NK-92 treated with Interleukin-12 subunit alpha and Interleukin-12 subunit beta, amount 100 ng/mL, for 24 hours (cell line): ENCODE data around the gene C4orf33.
"Not testable (repeated sequence)": the region's sequence is repeated elsewhere in the genome, so short reads cannot be mapped to it uniquely, and the experiment has no call there.

Source experiments
- DNase-seq: peaks from one replicate; lab custom pipeline; 2025; lab: John Stamatoyannopoulos, UW

The C4orf33 gene

GRCh38 chr4:129095811-129096454 is at the start of gene C4orf33:
C4orf33 (plus strand) TSS chr4:129096152; CDS start chr4:129102611, 6,459 bp downstream.
- peak; percentile 38 for DNase-seq

- DNase-seq = no peak
Measured at GRCh38 chr4:129059028-129059427, 36.9 kb upstream of the C4orf33 start.

GRCh38 chr4:129062580-129062979 is 33.4 kb upstream of the C4orf33 start:
- no peak for DNase-seq

DNA sequence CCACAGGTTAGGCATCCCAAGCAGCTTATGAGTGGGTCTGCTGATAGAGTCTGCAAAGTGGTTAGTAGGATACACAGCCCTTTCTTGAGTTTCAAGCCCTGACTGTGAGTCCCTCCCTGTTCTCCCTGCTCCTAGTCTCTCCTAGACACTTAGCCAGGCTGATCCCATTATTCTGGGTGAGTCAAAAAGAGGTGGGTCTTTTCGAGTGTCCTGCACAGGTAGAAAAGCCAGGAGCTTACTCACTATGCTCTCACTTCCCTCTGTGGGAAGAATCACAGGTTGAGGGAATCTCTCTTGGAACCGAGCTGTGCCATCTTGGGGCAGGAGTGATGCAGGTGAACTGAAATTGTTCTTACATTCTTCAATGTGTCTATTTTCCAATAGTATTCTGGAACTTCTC is 32.3 kb upstream of the C4orf33 start:
- DNase-seq = no peak

DNA sequence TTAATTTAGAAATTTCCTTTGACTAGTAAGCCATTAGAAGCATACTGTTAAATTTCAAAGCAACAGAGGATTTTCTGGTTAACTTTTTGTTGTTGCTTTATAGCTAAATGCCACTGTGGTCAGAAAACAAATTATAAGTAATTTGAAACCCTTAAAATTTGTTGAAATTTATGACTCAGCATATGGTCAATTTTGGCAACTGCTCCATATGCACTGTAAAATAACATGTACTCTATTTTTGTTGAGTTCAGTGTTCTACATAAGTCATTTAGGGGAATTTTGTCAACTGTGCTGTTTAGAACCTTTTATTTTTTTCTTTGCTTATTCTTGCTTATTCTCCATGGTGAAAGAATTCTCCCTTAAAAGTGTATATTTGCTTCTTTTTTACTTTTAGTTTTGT is 31.2 kb upstream of the C4orf33 start:
- DNase-seq = no peak

GRCh38 chr4:129069537-129069936 is 26.4 kb upstream of the C4orf33 start:
- DNase-seq = not testable (repeated sequence)

DNA sequence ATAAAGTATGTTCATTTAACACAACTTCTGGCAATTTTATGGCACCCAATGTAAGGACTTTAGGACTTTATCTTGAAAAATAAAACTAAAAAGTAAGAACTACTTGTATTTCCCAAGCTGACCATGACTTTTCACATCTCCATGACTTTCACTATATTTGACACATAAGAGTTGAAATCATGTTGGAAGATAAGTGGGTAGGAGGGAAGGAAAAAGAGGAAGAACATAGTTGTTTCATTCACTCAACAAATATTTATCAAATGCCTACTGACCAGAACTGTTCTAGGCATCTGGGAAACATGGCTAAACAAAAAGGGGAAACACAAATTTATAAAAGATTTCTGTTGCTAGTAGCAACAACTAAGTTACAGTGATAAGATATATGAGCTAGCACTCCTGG is 18.6 kb upstream of the C4orf33 start:
- no peak for DNase-seq

DNA sequence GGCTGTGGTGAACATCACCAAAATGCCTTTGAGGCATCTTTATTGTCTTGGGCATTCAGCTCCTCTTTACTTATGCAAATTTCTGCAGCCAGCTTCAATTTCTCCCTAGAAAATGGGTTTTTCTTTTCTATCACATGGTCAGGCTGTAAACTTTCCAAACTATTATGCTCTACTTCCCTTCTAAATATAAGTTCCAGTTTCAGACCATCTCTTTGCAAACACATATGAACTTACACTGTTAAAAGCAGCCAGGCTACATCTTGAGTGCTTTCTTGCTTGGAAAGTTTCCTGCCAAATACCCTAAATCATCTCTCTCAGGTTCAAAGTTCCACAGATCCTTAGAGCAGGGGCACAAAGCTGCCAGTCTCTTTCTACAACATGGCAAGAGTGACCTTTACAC is 15.8 kb upstream of the C4orf33 start:
- no peak for DNase-seq

DNA sequence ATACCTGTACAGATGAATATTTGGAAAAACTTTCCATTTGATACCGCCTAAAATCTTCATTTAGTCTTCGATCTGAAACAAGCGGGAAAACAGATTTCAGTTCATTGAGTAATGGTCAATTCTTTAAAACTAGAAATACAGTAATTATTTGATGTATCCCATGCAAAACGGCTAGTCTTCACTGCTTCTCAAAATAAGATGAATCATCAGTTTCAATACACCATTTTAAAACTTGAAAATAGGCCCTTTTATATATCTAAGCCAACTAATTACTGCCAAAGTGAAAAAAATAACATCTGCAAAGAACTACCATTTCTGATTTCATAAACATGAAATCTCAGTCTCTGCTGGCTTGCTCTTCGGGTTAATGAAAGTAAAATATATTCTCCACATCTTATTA is 13.7 kb upstream of the C4orf33 start:
- DNase-seq = no peak

GRCh38 chr4:129085472-129085871 is 10.5 kb upstream of the C4orf33 start:
- DNase-seq = no peak

GRCh38 chr4:129087516-129087915 is 8.4 kb upstream of the C4orf33 start:
- DNase-seq = no peak

DNA sequence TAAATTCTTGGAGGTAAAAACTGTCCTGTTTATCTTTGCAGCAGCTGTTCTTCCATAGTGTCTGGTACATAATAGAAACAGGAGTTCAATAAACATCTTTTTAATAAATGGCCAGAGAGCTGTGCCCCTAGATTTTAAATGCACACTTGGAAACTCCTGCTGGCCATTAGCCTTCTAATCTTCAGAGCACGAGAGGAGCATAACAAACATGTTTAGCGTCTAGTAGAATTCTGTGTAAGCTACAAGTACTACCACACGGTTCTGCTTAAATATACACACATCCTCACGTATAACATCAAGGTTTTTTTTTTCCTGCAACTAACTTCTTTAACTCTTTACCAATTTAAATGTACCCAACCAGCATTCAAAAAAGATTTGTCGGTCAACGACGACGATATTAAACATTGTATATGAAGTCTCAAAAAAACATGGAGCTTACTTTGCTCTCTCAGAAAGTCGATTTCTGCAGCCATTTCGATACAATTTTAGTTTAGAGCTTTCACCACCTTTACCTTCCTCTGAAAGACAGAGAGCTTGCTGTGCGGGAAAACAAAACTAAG is 3.2 kb upstream of the C4orf33 start:
- DNase-seq = no peak

DNA sequence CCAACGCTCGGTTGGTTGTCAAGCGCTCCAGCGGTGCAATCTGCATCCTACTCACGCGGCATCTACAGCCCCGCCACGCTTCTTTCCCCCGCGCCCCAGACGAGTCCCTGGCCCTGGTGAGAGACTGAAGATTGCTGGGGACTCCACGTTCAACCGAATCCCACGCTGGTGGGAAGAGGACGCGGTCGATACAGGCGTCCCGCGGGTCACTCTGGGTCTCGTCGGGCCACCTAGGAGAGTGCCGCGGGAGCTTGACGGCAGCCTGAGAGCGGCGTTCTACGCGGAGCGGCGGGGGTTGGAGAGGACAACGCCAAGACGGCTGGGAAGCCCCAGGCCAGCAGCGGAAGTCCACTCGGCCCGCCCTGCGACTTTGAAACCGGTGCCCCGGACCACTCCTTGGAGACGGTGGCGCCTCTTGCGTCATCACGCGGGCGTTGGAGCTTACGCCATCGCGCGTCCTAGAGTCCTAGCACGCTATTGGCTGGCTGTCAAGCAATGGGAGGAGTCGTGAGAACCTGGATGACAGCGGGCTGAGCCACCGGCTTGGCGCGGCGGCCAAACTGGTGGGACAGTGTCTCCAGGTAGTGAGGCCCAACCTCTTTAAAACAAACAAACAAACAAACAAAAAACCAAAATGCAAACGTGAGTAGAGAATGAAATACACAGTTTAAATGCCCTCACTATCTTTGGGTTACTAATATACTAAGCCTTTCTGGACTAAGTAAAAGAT is 2.6 kb upstream of the C4orf33 start, which contains the start of gene SCLT1:
TSS of gene SCLT1 (minus strand) at position 349 of the 730 bp plus-strand sequence. CDS start 436 bp downstream, outside the sequence.
- DNase-seq = peak; percentile 92

GRCh38 chr4:129094347-129094746 is 1.6 kb upstream of the C4orf33 start:
- DNase-seq = no peak

GRCh38 chr4:129098531-129099001 is 2.6 kb downstream of the C4orf33 start:
- no peak for DNase-seq

- no peak for DNase-seq
Measured at GRCh38 chr4:129109965-129110824, 14.2 kb downstream of the C4orf33 start.

GRCh38 chr4:129110931-129111330 is 15.0 kb downstream of the C4orf33 start:
- no peak for DNase-seq

DNA sequence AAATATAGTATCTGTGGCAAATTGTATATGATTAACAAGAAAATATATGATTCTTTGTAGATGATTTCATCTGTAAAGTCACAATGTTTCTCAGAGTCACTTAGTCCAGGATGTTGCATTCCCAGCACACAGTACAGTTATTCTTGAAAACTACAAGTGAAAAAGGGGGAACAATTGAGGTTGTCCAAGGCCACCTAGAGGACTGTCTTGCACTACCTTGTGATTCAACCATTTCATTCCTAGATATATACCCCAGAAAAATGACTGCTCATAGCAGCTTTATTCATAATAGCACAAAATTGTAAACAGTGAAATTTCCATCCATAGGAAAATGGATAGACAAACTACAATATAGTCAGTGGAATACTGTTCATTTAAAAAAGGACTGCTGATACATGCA is 16.0 kb downstream of the C4orf33 start:
- no peak for DNase-seq

DNA sequence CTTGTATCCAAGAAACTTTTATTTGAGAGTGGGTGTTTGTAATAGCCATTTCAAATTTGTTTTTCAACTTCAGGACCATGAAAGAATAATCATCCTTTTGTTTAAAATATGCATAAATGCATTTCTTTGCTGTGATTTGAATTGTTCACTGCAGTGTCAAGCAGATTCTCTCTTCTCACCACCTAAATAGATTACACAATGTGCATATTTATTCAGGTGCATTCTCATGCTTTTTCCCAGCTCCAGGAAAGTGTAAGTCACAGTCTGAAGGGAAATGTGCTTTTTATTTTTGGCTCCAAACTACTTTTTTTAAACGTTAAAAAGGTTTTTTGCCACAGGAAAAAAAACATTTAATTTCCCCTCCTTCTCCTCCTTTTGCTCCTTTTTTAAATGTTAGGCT is 17.5 kb downstream of the C4orf33 start:
- DNase-seq = no peak

GRCh38 chr4:129113919-129114318 is 18.0 kb downstream of the C4orf33 start:
- no peak for DNase-seq

GRCh38 chr4:129117705-129118104 is 21.8 kb downstream of the C4orf33 start:
- no peak for DNase-seq

DNA sequence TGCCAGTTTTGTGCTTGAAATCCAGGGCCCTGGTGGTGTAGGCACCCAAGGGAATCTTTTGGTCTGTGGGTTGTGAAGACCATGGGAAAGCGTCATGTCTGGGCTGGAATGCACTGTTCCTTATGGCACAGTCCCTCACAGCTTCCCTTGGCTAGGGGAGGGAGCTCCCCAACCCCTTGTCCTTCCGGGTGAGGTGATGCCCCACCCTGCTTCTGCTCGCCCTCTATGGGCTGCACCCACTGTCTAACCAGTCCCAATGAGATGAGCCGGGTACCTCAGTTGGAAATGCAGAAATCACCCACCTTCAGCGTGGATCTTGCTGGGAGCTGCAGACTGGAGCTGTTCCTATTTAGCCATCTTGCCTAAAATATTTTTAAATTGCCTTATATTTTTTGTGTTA is 30.7 kb downstream of the C4orf33 start:
- DNase-seq = not testable (repeated sequence)
